ENCODE measurements around the gene PODN. TPM values are rescaled to one million over a fixed set of nuclear protein-coding genes. Genes with fewer than 3 reads are reported as not detected.

The PODN gene
- total RNA-seq, 1 experiment from 2014 or later = not detected

- ChIA-PET CTCF (no interaction called here), POLR2A (ENCODE audit: low non-redundant PET) (no interaction called here)
- Histone ChIP-seq H3K36me3 (ENCODE audit: insufficient read depth, low read length, poor library complexity, severe bottlenecking) (no peaks in the 10 kb centered on the region), H3K4me1 (ENCODE audit: insufficient read depth, low read length, poor library complexity, severe bottlenecking) (peaks cover 37% of the 10 kb centered on the region), H3K27me3 (replicated peaks; ENCODE audit: insufficient read depth, low read depth, low read length, poor library complexity) (no peaks in the 10 kb centered on the region), H3K4me3 (ENCODE audit: low read depth, low read length, poor library complexity, severe bottlenecking) (no peak overlapping the region), H3K9me3 (ENCODE audit: low read depth, low read length, poor library complexity, severe bottlenecking) (no peaks in the 10 kb centered on the region), H3K27ac (ENCODE audit: low read depth, low read length, poor library complexity, severe bottlenecking) (no peak overlapping the region)
- TF ChIP-seq CTCF (conservative IDR thresholded peaks at IDR 0.05; ENCODE audit: low read depth, low read length) (no peak), EZH2 (IDR thresholded peaks at IDR 0.05; ENCODE audit: borderline replicate concordance, low read depth, low read length, poor library complexity, severe bottlenecking) (no peak)
- no TSS peak for BruUV-seq (replicated peaks)
- intact Hi-C loops (cut with micrococcal nuclease; ENCODE audit: unreplicated experiment) = no loop called here
- DNase-seq (ENCODE audit: low spot score) = no peak
Observed at GRCh38 chr1:53044926-53045325, 17.1 kb upstream of the PODN start.

GRCh38 chr1:53046930-53047329, 15.1 kb upstream of the PODN start:
- Histone ChIP-seq H3K27me3 (replicated peaks; ENCODE audit: insufficient read depth, low read depth, low read length, poor library complexity) (no peaks in the 10 kb centered on the region), H3K27ac (ENCODE audit: low read depth, low read length, poor library complexity, severe bottlenecking) (no peak overlapping the region), H3K4me3 (ENCODE audit: low read depth, low read length, poor library complexity, severe bottlenecking) (no peak overlapping the region), H3K9me3 (ENCODE audit: low read depth, low read length, poor library complexity, severe bottlenecking) (no peaks in the 10 kb centered on the region), H3K4me1 (ENCODE audit: insufficient read depth, low read length, poor library complexity, severe bottlenecking) (peaks cover 54% of the 10 kb centered on the region), H3K36me3 (ENCODE audit: insufficient read depth, low read length, poor library complexity, severe bottlenecking) (no peaks in the 10 kb centered on the region)
- ChIA-PET CTCF (no interaction called here), POLR2A (ENCODE audit: low non-redundant PET) (no interaction called here)
- intact Hi-C loops (cut with micrococcal nuclease; ENCODE audit: unreplicated experiment) = no loop called here
- no peak for DNase-seq (ENCODE audit: low spot score)
- TF ChIP-seq CTCF (conservative IDR thresholded peaks at IDR 0.05; ENCODE audit: low read depth, low read length) (no peak), EZH2 (IDR thresholded peaks at IDR 0.05; ENCODE audit: borderline replicate concordance, low read depth, low read length, poor library complexity, severe bottlenecking) (no peak)
- BruUV-seq (replicated peaks) = no TSS peak

- TF ChIP-seq CTCF (conservative IDR thresholded peaks at IDR 0.05; ENCODE audit: low read depth, low read length) (no peak), EZH2 (IDR thresholded peaks at IDR 0.05; ENCODE audit: borderline replicate concordance, low read depth, low read length, poor library complexity, severe bottlenecking) (no peak)
- Histone ChIP-seq H3K36me3 (ENCODE audit: insufficient read depth, low read length, poor library complexity, severe bottlenecking) (no peaks in the 10 kb centered on the region), H3K4me1 (ENCODE audit: insufficient read depth, low read length, poor library complexity, severe bottlenecking) (peaks cover 54% of the 10 kb centered on the region), H3K9me3 (ENCODE audit: low read depth, low read length, poor library complexity, severe bottlenecking) (no peaks in the 10 kb centered on the region), H3K4me3 (ENCODE audit: low read depth, low read length, poor library complexity, severe bottlenecking) (no peak overlapping the region), H3K27me3 (replicated peaks; ENCODE audit: insufficient read depth, low read depth, low read length, poor library complexity) (no peaks in the 10 kb centered on the region), H3K27ac (ENCODE audit: low read depth, low read length, poor library complexity, severe bottlenecking) (peak overlapping the region; percentile 29)
- peak; percentile 82 for DNase-seq (ENCODE audit: low spot score)
- CTCF ChIA-PET = no interaction called here
- intact Hi-C loops (cut with micrococcal nuclease; ENCODE audit: unreplicated experiment) = no loop called here
- POLR2A ChIA-PET (ENCODE audit: low non-redundant PET) = no interaction called here
- no TSS peak for BruUV-seq (replicated peaks)
Observed at GRCh38 chr1:53047737-53048736, 14.0 kb upstream of the PODN start.

All from A673 (cell line).